ENCODE measurements around the gene SLC27A1.
A peak's percentile ranks its signal among the peaks of the same experiment; 100 is the strongest.
"Not testable (repeated sequence)": the region's sequence is repeated elsewhere in the genome, so short reads cannot be mapped to it uniquely, and the experiment has no call there.

SLC27A1 gene

DNA sequence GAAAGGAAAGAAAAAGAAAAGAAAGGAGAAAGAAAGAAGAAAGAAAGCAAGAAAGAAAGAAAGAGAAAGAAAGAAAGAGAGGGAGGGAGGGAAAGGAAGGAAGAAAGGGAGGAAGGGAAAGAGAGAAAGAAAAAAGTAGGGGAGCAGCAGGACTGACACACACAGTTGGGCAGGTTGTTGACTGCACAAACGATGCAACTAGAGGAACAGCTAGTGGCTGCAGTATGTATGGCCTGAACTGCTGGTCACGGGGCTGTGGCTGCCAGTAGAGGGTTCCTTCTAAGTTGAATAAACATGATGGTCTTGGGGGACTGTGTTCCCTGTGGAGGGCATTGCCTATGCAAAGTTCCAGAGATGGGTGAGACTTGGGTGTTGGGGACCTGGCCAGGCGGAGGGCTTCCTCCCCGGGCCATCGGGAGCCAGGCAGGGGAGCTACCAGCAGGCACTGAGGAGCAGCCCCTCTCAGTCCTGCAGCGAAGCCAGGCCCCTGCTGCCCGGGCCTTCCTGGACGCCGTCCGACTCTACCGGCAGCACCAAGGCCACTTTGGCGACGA is 68.4 kb downstream of the SLC27A1 start:
- no peak for DNase-seq (ENCODE audit: low read depth, low spot score)

DNA sequence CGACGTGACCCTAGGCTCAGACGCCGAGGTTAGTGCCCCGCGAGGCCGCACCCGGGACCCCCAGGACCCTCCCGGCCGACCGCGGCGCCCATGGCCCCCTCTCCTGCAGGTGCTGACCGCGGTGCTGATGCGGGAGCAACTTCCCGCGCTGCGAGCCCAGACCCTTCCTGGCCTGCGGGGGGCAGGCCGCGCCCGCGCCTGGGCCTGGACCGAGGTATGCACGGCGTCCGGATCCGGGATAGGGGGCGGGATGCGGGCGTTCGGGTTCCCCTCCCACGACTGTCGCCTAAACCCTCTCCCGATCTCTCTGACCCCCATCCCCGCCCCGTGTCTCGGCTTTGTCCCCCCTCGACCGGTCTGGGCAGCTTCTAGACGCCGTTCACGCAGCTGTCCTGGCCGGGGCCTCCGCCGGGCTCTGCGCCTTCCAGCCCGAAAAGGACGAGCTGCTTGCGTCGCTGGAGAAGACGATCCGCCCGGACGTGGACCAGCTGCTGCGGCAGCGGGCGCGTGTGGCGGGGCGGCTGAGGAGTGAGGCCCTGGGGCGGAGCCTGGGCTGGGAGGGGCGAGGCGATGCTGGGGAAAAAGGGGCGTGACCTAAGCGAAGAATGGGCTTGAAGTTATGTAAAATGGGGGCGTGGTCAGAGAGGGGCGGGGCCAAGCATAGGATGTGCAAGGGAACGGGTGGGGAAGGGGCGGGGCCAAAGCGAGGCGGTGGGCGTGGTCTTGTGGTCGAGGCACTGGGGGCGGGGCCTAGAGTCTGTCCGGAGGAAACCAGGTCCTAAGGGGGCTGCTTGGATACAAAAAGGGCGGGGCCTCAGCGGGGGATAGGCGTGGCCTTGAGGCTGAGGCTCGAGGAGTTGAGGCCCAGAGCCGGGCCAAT is 69.2 kb downstream of the SLC27A1 start:
- DNase-seq (ENCODE audit: low read depth, low spot score), result peak; percentile 80

DNA sequence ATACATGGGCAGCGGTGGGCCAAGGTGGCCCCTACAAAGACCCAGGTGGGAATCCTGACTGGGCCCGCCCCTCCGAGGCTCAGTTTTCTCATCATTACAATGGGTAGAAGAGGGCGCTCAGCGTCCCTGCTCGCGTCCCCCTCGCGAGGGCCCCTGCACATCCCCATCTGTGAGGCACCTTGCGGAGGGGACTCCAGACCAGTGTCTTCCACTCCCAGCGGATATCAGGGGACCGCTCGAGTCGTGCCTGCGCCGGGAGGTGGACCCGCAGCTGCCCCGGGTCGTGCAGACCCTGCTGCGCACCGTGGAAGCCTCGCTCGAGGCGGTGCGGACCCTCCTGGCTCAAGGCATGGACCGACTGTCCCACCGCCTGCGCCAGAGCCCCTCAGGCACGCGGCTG is 69.8 kb downstream of the SLC27A1 start:
- no peak for DNase-seq (ENCODE audit: low read depth, low spot score)

DNA sequence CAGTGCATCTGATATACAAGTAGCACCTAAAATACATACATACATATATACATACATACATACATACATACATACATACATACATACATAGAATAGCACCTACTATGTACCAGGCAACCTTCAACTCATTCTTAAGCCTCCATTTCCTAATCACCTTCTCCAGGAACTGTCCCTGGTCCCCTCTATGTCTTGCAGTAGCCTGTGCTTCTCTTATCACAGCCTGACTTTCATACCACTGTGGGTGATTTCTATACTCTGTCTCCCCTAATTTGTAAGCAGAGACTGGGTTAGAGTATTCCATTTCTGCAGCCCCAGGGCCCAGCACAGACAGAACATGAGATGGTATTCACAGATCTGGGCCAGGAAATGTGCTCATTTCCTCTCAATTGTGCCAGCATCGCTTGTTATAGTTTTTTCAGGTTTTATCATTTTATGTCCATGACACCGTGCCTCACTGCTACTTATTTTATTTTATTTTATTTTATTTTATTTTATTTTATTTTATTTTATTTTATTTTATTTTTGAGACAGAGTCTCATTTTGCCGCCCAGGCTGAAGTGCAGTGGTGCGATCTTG is 70.9 kb downstream of the SLC27A1 start:
- no peak for DNase-seq (ENCODE audit: low read depth, low spot score)

DNA sequence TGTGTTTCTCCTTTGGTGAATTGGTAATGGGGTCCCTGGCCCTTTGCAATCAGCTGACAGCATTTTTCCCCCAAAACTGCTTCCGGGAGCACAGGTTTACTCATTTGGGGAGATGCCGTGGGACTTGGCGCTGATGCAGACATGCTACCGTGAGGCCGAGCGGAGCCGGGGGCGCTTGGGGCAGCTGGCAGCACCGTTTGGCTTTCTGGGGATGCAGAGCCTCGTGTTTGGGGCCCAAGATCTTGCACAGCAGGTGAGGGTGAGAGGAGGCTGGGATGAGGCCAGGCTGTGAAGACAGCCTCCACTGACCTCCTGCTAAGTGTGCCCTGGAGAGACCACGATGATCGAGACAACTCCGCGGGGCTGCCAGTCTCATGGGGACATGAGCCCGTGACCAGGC is 71.7 kb downstream of the SLC27A1 start:
- no peak for DNase-seq (ENCODE audit: low read depth, low spot score)

DNA sequence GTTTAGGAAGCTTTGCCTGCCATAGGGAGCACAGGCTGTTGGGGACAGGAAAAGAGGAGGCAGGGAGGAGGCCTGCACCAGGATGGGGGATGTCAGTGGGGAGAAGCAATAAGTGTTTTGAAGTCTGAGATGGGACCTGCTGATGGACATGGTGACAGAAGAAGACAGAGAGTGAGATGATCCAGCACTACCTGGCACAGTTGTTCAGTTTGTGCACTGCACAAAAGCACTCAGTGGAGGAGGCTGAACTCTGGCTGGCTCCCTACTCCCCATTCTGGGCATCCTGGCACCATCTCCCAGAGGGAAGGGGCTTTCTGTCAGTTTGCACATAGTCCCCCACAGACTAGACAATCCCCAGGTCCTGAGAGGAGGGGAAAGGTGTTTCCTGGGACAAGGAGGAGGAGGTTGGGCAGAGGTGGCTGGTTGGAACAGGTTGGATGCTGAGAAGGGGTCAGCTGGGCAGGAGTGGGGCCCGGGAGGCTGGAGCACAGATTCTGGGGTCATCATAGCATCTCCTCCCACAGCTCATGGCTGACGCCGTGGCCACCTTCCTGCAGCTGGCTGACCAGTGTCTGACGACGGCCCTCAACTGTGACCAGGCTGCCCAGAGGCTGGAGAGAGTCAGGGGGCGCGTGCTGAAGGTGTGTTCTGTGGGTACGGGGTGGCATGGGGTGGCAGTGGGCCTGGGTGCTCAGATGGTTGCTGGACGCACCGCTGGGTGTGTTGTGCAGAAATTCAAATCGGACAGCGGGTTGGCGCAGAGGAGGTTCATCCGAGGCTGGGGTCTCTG is 72.7 kb downstream of the SLC27A1 start:
- no peak for DNase-seq (ENCODE audit: low read depth, low spot score)

DNA sequence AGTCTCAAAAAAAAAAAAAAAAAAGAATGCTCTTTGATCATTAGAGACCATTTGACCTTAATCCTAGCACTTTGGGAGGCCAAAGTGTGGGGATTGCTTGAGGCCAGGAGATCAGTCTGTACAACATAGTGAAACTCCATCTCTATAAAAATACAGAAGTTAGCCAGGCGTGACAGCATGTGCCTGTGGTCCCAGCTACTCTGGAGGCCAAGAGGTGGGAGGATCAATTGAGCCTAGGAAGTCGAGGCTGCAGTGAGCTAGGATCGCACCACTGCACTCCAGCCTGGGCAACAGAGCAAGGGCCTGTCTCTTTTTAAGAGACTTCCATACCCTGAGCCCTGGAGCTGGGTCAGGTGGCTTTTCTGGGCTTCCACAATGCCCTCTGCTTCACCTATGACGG is 73.7 kb downstream of the SLC27A1 start:
- DNase-seq (ENCODE audit: low read depth, low spot score), result no peak

DNA sequence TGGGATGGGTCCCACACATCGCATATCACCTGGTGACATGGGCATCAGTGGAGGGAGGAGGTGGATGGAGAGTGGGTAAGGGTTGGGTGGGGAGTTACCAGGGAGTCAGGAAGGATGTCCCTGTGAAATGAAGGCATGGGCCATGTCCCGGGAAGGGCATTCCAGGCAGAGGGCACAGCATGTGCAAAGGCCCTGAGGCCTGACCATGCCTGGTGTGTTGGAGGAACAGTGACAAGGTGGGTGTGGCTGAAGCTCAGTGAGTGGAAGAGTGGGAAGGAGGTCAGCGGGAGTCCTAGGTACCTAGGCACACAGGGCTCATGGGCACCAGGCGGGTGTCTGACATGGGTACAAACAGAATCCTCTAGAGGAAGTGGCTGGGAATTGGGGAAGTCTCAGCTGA is 74.1 kb downstream of the SLC27A1 start:
- DNase-seq (ENCODE audit: low read depth, low spot score), result no peak

DNA sequence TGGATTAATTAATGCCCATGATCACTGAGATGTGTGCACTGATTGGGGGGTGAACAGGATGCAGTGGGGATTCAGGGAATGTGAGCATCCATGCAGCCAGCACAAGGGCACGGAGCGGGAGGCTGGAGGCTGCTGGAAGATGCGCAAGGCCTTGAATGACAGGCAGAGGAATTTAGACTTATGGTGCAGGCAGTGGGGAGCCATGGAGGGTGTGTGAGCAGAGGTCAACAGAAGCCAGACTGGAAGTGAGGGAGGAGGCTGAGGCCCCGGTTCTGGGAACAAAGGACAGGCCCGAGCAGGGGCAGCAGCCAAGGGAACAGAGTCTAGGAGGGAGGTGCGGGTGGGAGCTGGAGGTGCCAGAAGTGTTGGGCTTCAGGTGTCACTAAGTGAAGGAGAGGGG is 77.8 kb downstream of the SLC27A1 start:
- DNase-seq (ENCODE audit: low read depth, low spot score), result no peak

DNA sequence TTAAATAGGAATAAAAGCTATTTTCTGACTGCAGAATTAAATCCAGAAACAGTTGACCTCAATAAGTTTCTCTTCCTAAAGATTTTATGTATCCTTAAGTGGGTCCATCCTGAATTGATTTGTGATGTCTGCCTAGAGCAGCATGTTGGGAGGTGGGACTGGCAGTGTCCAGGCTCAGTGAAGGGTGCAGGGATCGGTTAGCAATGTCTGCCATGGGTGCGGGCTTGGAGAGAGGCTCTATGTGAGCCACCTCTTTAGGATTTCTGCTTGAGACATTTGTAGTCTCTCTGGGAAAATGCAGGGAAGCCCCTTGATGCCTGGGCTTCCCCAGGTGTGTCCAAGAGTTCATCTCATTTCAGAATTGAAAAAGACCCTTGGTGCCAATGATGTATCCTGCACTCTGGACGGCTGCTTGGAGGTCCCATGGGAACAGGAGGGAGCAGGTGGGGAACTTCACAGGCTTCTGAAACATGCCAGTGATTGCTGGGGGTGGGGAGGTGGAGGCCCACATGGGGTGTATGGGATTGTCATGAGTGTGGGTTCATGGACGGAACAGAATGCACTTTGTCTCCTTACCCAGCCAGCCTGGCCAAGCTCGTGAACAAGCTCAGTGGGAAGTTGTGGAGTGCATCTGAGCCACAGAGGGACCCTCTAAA is 78.9 kb downstream of the SLC27A1 start:
- no peak for DNase-seq (ENCODE audit: low read depth, low spot score)

DNA sequence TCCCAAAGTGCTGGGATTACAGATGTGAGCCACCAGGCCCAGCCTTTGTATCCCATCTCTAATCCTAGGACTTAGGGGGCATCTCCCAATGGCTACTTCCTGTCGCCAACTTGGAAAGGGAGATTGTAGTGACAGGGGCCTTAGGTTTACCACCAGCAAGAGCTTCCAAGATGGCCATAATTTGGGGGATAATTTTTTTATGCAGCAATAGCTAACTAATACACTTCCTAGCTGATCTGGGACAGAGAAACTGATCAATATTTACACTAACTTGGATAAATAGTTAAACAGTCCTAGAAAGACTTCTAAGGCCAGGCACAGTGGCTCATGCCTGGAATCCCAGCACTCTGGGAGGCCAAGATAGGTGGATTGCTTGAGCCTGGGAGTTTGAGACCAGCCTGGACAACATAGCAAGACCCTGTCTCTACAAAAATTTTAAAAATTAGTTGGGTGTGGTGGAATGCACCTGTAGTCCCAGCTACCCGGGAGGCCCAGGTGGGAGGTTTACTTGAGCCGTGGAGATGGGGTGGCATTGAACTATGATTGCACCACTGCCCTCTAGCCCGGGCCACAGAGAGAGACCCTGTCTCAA is 79.8 kb downstream of the SLC27A1 start:
- DNase-seq (ENCODE audit: low read depth, low spot score), result no peak

DNA sequence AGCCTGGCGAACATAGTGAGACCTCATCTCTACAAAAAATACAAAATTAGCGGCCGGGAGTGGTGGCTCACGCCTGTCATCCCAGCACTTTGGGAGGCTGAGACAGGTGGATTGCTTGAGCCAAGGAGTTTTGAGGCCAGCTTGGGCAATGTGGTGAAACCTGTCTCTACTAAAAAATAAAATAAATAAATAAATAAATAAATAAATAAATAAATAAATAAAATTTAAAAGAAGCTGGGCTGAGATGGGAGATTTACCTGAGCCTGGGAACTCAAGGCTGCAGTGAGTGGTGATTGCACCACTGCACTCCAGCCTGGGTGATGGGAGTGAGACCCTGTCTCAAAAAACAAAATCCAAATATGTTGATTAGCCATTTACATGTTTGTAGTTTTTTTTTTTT is 82.4 kb downstream of the SLC27A1 start:
- DNase-seq (ENCODE audit: low read depth, low spot score), result not testable (repeated sequence)

DNA sequence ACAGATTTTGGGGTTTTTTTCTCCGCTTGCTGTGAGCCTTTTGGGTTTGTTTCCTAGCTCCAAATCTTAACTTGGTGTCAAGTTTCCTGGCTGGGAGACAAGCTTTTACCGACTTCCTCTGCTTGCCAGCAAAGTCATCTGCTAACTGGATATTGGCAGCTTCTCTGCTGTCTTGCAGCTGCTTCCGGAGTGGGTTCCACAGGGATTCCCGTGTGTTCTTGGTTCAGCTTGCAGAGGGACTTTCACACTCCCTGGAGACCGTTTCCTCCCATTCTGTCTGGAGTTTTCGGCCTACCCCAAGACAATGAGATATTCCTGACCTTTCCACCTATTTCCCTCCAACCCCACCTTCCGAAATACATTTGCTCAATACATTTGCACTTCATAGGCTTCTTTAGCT is 82.9 kb downstream of the SLC27A1 start:
- peak; percentile 62 for DNase-seq (ENCODE audit: low read depth, low spot score)

DNA sequence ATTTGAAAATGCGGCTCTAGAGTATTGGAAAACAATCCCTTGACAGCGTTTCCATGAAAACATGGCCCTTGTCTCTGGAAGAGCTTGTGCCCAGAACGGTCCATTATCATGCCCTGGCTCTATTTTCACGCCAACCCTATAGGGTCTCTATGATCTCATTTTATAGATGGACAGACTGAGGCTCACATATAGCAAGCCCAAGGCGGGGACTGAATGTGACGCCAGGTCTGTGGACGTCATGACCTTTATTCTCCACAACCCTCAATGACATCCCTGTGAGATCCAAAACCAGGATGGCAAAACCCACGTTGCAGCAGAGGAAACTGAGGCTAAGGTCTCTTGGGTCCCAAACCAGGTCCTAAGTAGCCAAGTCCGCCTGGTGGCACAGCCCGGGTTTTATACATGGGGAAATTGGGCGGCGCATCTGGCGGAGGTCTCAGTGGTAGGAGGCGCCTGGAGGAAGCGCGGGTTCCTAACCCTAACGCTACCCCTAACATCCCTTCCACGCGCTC is 84.7 kb downstream of the SLC27A1 start:
- no peak for DNase-seq (ENCODE audit: low read depth, low spot score)

DNA sequence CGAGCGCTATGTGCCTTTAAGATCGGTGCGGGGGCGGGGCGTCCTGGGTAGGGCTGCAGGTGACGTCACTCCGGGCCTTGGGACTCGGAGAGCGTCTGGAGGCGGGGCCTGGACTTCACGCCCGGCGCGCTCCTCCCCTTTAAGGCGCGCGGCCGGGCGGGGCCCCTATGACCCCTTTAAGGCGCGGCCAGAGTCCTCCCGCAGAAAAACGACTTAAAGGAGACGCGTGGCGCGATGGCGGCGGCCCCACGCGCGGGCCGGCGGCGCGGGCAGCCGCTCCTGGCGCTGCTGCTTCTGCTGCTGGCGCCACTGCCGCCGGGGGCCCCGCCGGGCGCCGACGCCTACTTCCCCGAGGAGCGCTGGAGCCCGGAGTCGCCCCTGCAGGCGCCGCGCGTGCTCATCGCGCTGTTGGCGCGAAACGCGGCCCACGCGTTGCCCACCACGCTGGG is 85.2 kb downstream of the SLC27A1 start, which contains the start of gene COLGALT1:
Gene COLGALT1, plus strand, starts transcription at position 170 of the 449 bp plus-strand sequence. Its CDS starts 65 bp downstream, at position 235.
- peak; percentile 91 for DNase-seq (ENCODE audit: low read depth, low spot score)

Measured in smooth muscle cell of the brain vasculature (primary cell).